CD4-positive, alpha-beta T cell treated with Interleukin-4 for 1 hour (primary cell): ENCODE data around the gene LELP1.

Experiments
- DNase-seq, 2 donors: peaks; one replicate each; pipeline ENCODE4 v3.0.0-alpha.2; 2020 to 2022

Gene LELP1

GRCh38 chr1:153229076-153229829, 26.0 kb downstream of the LELP1 start:
- peak in 1 of 2 donors; percentile 4 for DNase-seq

GRCh38 chr1:153231363-153231762, 28.1 kb downstream of the LELP1 start:
- no peak for DNase-seq

GRCh38 chr1:153231785-153232184, 28.6 kb downstream of the LELP1 start:
- DNase-seq: no peak

GRCh38 chr1:153232553-153232952, 29.3 kb downstream of the LELP1 start:
- DNase-seq: peak in 1 of 2 donors; percentile 27

- no peak for DNase-seq
These were observed 30.2 kb downstream of the LELP1 start for GRCh38 chr1:153233448-153233847.

GRCh38 chr1:153238527-153238926, 35.3 kb downstream of the LELP1 start:
- no peak for DNase-seq

- no peak for DNase-seq
These were observed 38.9 kb downstream of the LELP1 start for GRCh38 chr1:153242160-153242559.

GRCh38 chr1:153245466-153245865, 42.2 kb downstream of the LELP1 start:
- no peak for DNase-seq

GRCh38 chr1:153246018-153246417, 42.8 kb downstream of the LELP1 start:
- DNase-seq: no peak

- no peak for DNase-seq
These were observed 43.6 kb downstream of the LELP1 start for GRCh38 chr1:153246825-153247224.

GRCh38 chr1:153248176-153248879, 45.1 kb downstream of the LELP1 start:
- DNase-seq: no peak

GRCh38 chr1:153250166-153250565, 46.9 kb downstream of the LELP1 start:
- DNase-seq: no peak

- DNase-seq: no peak
These were observed 47.9 kb downstream of the LELP1 start for GRCh38 chr1:153251087-153251486.

GRCh38 chr1:153251562-153251961, 48.3 kb downstream of the LELP1 start:
- DNase-seq: no peak

- DNase-seq: no peak
These were observed 48.8 kb downstream of the LELP1 start for GRCh38 chr1:153251988-153252387.

- DNase-seq: no peak
These were observed 49.8 kb downstream of the LELP1 start for GRCh38 chr1:153253076-153253475.

GRCh38 chr1:153253693-153254092, 50.5 kb downstream of the LELP1 start:
- DNase-seq: no peak
